ENCODE results near the gene ZBTB21.

The ZBTB21 gene

DNA sequence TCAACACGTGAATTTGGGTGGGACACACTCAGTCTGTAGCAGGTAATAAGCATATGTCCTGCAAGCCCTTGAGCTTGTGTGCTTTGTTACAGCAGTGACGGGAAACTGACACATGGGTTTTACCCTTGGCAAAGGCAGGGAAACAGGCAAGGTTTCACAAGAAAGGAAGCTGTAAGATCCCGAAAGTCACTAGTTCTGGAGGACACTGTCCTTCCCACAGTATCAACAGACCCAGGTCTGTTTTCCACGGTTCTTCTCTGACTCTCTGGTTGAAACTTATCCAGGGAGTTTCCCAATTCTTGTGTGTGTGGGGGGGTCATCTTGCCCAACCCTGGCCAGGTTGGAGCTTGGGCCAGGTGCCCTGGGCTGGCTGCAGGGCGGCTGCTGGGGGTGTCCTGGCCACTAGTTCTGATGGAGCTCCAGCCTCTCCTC is 29.3 kb upstream of the ZBTB21 start:
- DNase-seq: no peak

DNA sequence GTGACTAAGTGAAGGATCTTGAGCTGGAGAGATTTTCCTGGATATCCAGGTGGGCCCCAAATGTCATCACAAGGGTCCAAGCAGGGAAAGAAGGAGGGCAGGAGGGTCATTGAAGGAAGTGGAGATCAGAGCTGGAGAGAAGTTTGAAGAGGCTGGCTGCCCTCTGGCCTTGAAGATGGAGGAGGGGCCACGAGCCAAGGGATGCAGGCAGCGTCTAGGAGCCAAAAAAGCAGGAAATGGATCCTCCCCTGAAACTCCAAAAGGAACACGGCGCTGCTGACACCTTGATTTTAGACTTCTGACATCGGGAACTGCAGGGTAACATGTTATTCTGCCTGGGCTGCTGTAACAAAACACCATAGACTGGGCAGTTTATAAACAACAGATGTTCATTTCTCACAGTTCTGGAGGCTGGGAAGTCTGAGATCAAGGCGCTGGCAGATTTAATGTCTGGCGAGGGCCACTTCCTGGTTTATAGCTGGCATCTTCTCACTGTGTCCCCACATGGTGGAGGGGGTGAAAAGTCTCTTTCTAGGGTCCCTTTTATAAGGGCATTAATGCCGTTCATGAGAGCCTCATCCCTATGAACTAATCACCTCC is 28.8 kb upstream of the ZBTB21 start:
- DNase-seq: peak; percentile 17

DNA sequence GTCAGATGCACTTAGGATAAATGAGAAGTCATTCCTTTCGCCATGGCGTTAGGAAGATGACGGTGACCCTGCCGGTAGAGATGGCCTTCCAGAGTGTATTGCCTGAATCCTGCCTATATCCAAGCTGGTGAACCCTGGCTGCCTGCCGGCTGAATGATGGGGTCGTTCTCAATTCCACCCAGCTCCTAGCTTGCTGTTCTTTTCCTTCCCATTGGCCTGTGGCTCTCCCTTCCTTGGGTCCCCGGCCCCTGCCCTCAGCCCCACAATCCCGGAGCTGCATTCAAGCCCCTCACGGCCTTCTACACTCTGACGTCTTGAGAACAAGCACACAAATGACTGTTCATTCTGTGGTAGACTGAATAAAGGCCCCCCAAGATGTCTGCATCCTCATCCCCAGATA is 28.2 kb upstream of the ZBTB21 start:
- no peak for DNase-seq

DNA sequence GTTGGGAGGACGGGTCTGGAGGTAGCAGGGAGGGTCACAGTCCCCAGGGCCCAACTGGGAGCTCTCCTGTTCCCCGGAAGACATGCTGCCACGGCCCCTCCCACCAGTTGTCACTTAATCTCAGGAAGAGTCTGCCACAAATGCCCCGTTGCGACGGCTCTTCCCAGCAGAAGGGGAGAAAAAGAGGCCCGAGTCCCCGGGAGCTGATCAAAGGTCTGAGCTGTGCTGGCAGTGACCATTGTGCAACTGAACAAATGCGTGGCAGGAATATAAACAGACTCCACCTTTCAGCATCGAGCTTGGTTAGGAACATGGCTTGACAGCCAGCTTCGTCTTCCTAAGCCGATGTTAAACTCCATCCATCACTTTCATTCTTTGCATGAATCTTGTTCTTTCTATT is 27.8 kb upstream of the ZBTB21 start:
- DNase-seq: no peak

DNA sequence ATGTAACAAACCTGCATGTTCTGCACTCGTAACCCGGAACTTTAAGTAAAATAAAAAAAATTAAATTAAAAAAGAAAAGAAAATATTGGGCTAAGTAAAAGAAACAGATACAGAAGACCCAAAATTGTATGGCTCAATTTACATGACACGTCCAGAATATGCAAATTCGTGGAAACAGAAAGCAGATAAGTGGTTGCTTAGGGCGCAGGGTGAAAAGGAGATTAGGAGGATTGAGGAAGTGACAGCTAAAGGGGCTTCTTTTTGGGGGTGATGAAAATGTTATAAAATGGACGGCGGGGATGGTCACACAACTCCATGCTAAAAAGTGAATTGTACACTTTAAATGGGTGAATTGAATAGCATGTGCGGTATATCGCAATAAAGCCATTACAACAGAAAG is 27.4 kb upstream of the ZBTB21 start:
- no peak for DNase-seq

DNA sequence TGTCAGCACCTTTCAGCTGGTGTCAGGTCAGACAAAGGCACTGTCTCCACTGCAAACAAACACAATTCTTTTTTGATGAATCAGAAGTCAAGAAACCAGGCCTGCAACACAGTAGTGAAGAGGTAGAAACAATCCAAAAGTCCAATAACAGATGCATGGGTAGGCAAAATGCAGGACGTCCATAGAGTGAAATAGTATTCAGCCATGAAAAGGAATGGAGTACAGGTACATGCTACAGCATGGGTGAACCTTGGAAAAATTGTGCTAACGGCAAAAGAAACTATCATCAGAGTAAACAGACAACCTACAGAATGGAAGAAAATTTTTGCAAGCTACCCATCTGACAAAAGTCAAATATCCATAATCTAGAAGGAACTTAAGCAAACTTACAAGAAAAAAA is 26.2 kb upstream of the ZBTB21 start:
- DNase-seq: no peak

DNA sequence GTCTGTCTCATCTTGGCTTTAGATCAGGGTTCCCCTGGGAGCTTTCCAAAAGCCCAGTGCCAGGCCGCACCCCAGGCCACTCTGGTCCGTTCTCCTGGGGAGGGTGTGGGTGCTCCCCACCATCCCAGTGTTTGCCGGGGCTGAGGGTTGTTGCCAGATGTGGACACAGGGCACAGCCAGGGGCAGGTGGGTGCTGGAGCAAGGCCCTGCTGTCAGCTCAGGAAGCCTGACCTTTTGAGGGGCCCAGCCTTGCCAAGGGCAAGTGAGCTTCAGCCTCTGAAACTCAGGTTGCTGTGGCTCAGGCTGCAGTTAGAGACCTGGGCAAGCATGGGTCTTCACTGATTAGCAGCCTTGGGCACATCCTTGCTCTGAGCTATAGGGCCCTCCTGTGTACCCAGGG is 22.8 kb upstream of the ZBTB21 start:
- no peak for DNase-seq

DNA sequence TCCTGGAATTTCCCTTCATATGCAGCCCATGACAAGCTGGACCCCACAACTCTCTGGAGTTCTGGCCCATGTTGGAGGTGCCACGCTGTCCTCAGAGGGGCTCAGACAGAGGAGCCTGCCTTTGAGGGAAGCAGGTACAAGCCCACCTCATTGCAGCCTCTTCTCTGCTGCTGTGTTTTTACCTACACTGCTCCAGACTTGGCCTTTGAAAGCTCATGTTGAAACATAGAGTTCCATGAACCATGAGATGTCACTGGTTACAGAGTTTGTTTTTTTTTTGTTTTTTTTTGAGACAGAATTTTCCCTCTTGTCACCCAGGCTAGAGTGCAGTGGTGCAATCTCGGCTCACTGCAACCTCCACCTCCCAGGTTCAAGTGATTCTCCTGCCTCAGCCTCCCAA is 22.1 kb upstream of the ZBTB21 start:
- DNase-seq: no peak

DNA sequence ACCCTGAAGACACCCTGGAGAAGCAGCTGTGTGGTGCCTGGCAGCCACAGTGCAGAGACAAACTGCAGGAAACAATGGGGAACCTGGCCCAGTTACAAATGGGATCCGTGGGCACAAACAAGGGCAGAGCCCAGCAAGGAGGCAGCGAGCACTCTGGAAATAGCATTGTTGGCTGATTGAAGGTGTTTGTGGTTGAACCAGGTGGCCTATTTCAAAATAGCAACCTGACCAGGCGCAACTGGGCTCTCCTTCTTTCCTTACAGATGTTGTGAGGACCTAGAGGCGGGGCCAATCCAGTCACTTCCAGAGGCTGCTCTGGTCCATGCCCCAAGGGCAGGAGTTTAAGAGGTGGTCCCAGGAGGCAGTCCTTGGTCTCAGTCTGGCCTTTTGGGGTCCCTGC is 21.7 kb upstream of the ZBTB21 start:
- DNase-seq: no peak

DNA sequence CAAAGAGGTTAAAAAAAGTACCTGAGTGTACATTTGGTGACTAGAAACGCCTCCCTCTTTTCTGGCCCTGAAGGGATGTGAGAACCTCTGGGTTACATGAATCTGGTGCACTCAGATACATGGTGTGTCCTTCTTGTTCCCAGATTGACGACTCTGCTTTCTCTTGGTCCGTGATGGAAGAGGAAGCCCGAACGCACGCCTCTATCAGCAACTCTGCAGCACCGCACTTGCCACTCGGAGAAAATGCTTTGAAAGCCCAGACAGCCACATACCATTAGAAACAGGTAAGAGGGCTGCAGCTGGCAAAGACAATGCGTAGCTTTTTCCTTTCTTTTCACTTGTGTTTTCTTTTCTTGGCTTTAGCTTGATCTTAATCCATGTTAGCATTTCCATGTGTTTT is 21.1 kb upstream of the ZBTB21 start:
- no peak for DNase-seq

DNA sequence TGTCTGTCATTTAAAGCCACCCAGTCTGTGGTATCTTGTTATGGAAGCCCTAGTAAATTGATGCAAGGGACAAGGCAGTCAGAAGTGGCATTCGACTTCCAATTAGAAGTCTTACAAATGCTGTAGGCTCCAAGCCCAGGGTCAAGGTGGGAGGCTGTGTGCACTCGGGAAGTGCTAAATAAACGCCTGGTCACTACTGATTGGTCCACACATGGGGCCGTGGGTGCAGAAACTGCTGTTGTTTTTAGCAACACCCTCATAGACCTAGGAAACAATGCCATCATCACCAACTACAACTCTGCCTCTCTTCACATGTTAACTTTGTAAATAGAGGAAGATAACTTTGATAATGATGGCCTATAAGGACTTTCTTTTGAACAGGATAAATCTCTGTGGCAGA is 20.2 kb upstream of the ZBTB21 start:
- DNase-seq: no peak

DNA sequence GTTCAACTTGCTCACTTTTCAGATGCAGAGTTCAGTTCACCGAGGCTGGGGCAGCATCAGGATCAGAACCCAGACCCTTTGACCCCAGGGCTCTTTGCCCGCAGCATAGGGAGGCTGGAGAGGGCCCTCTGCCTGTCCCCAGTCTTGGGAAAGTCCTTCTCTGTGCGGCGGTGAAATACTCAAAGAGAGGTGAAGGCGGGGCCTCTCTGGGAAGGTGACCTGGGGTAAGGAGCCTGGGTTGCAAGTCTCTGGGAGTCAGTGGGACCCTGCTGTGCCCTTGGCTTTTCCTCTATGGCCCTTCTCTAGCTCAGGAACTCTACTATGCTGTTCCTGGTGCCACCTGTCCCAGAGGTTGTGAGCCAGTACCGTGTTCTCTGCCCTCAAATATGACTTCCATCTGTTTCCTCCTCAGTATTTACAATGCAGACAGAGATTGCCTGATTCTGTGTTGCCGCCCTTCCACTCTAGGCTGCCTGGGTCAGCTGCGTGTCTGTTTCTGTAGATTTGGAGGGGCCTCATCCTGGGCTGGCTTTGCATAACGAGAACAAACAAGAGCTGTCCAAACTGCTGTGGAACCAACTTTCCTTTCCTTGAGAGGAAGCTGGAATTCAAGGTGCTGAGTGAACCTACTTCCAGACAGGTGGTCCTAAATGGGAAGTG is 18.7 kb upstream of the ZBTB21 start:
- no peak for DNase-seq

DNA sequence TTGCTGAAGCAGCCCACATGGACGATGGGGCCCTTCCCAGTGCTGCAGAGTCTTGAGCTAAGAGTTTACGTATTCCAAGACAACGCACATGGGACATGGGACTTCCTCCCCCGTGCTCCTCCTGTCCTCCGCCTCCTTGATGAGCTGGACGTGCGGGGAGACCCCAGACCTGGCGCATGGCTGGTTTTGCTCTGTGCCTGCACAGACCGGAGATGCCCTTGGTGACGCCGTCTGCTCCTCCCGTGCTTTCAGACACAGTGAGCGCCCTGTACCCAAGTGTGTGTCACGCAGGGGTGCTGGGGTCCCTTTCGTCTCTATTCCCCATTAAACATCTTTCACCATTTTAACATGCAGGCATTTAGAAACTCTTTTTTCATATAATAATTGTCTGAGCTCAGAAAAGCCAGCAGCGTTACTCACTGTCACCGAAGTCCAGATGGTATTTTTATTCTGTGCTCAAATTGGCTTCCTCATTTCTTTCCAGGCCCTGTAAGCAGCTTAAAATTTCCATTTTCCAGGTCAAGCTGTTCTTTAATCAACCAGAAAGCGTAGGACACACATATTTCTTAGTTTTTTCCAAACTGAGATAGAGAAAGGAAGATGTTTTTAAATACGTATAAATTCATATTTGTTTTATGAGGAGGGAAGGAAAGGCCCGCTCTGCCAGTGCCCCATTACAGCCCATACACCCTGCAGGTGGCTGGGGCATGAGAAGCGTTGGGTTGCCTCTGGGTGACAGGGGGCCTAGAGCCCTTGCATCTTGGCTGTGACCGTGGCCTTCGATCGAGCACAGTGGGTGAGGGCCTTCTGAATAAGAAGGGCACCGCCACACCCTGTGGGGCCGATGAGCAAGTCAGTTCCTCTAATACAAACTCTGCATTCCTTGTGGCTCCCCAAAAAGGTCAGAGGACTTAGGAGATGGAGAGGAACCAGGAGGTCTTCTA is 17.9 kb upstream of the ZBTB21 start:
- DNase-seq: no peak

DNA sequence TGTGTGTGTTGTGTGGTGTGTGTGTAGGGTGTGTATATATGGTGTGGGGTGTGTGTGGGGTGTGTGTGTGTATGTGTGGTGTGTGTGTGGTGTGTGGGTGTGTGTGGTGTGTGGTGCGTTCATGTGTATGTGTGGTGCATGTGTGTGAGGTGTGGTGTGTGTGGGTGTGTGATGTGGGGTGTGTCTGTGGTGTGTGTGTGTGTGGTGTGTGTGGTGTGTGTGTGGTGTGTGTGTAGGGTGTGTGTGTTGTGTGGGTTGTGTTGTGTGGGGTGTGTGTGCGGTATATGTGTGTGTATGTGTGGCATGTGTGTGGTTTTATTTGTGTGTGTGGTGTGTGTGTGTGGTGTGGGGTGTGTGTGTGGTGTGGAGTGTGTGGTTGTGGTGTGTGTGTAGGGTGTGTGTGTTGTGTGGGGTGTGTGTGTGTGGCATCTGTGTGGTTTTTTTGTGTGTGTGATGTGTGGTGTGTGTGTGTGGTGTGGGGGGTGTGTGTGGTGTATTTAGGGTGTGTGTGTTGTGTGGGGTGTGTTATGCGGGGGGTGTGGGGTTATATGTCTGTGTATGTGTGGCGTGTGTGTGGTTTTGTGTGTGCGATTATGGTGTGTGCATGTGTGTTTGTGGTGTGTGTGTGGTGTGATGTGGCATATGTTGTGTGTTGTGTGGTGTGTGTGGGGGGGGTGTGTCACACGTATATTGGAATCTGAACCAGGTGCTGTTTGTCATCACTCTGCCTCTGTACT is 17.1 kb upstream of the ZBTB21 start:
- no peak for DNase-seq

DNA sequence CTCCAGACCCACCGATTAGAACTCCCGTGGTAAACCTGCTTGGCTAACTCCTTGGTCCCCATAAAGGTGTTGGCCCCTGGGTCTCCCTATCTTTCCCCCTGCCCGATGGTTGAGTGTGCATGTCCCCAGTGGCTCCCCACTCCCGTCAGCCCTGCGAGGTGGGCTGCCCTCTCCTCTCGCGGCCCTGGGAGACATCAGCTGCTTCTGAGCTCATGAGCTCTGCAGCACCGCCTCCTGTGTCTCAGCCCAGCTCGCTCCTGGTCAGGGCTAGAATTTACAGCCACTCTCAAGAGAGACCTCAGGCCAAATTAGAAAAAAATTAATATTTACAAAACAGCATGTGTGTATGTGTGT is 15.9 kb upstream of the ZBTB21 start:
- no peak for DNase-seq

DNA sequence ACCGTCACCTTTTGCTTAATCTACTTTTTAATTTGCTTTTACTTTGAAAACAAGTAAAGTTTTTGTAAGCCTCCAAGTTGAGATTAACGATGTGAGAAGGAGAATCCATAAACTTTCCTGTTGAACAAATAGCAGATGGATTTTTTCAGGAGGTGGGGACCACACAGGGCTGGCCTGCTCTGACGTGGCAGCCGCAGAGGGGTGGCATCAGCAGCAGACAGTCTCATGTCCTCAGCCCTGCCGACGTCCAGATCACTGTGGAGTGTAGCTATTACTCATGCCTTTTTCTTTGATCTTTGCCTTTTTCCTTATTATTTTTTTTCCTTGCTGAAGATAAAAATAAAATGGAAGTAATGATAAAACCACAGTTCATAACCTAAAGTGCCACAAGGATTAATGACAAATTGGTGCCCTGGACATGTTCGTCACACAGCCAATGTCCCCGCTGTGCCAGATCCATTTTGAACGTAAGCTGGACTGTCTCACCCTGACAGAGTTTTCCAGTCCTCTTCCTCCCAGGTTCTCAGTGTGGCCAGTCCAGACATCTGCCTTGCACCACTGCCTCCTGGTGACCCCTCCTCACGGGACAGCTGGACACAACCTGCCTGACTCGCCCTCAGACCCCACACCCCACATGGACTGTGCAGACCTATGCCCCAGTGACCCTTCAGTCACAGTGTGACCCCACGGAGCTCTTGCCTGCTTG is 15.4 kb upstream of the ZBTB21 start:
- no peak for DNase-seq

DNA sequence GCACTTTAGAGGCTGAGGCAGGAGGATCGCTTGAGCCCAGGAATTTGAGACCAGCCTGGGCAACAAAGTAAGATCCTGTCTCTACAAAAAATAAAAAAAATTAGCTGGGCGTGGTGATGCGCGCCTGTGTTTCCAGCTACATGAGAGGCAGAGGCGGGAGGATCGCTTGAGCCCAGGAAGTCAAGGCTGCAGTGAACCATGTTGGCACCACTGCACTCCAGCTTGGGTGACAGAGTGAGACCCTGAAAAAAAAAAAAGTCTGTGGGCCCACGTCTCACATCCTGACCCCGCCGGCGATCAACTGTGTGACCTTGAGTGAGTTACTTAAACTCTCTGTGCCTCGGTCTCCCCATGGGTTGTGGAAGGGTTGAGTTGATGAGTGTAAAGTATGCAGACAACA is 12.7 kb upstream of the ZBTB21 start:
- no peak for DNase-seq

DNA sequence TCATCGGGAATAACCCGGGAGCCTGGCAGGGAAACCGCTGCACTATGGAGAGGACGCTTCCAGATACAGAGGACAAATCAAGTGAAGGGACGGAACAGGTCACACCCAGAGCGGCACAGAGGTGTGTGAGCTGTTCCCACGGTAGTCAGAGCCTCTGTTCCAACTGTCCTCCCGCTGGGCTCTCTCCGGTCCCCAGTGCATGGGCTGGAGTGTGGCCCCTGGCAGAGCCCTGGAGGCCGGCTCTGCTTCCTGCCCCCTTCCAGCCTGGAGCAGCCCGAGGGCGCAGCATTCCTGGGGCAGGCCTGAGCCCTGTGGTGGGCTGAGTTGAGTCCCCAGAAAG is 11.9 kb upstream of the ZBTB21 start:
- DNase-seq: no peak

DNA sequence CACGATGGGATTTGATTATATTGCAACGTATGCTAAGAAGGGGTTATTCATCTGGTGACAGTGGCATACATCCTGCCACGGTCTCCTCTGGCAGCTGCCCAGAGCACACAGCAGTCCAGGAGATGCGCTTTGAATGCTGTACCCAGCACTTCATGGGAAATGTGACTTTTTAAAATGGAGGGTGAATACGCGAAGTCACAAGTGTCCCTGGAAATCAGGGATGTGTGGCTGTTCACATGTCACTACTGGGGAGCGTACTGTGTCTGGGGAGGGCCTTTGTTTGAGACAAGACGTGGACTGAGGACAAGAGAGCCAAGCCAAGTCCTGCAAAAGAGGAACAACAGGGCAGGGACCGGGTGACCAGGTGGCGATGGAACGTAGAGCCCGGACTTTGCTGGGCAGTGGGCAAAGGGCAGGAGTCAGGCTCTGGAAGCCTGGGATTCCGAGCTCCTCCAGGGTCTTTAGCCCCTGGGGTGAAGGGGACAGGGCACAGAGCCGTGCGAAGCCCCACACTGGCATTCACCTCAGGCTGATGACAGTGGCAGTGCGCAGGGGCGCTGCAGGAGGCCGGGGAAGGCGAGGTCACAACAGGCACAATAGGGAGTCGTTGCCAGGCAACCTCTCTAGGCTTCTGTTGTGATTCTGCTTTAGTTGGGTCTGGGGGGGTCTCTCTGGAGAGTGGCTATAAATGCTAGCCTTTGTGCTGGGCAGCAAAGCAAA is 11.4 kb upstream of the ZBTB21 start:
- DNase-seq: no peak

DNA sequence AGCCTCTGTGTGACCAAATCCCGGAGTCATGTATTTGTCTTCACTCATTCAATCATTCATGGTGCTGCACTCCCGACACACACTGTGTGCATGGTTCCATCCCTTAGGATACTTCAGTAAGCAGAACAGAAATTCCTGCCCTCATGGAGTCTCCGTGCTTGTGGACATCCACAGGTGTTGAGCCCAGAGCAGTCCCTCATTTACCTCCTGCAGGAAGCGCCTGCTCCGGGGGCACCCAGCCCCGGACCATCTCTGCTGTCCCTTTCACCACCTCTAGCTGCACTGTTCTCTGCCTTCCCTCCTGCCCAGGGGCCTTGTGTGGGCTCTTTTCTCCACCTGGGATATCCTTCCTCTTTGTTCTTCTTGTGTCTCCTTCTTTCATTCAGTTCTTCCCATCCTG is 9.5 kb upstream of the ZBTB21 start:
- no peak for DNase-seq

DNA sequence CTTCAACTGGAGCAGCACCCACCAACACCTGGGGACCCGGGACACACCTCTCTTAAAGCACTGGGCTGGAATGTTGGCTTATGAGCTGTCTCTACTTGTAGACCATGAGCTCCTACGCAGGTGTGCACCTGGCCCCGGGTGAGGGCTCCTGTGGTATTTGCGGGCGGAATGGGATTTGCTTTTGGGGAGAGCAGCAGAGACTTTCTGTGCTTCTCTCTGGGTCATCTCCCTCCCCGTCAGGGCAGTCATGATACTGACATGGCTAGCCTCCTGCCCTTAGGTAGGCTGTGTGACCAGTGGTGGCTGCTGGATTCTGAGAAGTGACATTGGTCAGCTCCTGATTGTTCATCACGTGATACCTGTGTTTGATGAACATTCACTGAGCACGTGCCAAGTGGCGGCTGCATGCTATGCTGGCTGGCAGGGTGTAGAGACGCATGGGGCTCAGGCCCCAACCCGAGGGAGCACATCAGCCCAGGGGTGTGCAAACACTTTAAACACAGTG is 9.0 kb upstream of the ZBTB21 start:
- no peak for DNase-seq

DNA sequence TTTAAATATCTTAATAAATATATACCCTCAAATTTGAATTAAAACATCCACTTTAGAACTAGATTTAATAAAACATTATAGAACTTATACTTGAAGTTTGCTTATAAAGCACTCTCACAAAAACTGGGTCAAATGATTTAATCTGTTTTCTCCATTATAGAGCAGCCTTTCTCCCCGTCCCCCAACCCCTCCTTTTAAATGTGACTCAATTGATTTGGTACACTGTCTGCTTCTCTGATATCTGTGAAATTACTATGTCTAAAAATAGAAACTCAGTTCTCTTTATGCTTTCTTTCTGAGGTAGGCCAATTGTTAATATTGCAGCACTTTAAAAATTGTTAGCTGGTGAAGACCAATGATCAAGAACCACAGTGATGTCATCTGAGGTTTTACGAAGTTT is 6.9 kb upstream of the ZBTB21 start:
- no peak for DNase-seq

Measured in femur (tissue), 1 donor.